HG03175 (cell line): ENCODE data around the gene SLC22A5.
A peak's percentile ranks its signal among the peaks of the same experiment; 100 is the strongest.
"Not testable (repeated sequence)": the region's sequence is repeated elsewhere in the genome, so short reads cannot be mapped to it uniquely, and the experiment has no call there.

Source experiments
- ATAC-seq: cut with Tn5 transposase; IDR thresholded peaks from one replicate; pipeline ENCODE4 v1.9.1; 2021; ENCODE audit warnings: mild to moderate bottlenecking, moderate library complexity; ENCODE audit not compliant: unreplicated experiment

Gene SLC22A5

GRCh38 chr5:132387640-132388117 is 18.2 kb downstream of the SLC22A5 start:
- ATAC-seq = no peak

GRCh38 chr5:132388244-132389050 is 18.9 kb downstream of the SLC22A5 start:
- no peak for ATAC-seq

DNA sequence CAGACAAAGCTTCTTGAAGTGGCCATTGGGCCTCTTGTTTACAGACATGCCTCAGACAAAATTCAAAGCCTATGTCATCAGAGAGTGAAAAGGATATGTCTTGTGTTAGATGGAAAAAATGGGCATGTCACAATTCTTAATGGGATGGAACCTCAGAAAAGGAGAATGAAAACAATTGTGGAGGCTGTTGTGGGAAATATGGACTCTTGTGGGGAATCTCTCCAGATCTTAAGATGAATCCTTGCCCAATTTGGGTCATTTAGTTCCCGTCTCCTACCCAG is 19.5 kb downstream of the SLC22A5 start:
- no peak for ATAC-seq

GRCh38 chr5:132389585-132390286 is 20.2 kb downstream of the SLC22A5 start:
- ATAC-seq = no peak

- no peak for ATAC-seq
These were observed 21.7 kb downstream of the SLC22A5 start for GRCh38 chr5:132391247-132391646.

DNA sequence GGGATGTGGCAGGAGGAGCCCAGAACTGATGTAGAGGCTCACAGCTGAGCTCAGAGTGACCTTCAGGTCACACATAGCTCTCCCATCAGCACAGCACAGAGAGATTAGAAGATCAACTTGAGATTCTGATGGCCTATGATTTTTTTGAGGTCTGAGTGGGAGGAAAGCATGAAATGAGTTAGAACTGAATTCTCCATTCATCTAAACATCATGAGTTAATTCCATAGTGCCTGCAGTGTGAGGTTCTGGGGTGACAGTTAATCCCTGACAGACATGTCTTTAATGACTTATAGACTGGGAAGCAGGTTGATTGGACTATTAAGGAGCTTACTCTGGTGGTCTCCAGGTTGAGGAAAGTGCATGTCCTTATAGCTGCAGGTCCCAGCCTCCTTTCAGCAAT is 22.4 kb downstream of the SLC22A5 start:
- no peak for ATAC-seq

GRCh38 chr5:132392411-132392810 is 22.9 kb downstream of the SLC22A5 start:
- no peak for ATAC-seq

DNA sequence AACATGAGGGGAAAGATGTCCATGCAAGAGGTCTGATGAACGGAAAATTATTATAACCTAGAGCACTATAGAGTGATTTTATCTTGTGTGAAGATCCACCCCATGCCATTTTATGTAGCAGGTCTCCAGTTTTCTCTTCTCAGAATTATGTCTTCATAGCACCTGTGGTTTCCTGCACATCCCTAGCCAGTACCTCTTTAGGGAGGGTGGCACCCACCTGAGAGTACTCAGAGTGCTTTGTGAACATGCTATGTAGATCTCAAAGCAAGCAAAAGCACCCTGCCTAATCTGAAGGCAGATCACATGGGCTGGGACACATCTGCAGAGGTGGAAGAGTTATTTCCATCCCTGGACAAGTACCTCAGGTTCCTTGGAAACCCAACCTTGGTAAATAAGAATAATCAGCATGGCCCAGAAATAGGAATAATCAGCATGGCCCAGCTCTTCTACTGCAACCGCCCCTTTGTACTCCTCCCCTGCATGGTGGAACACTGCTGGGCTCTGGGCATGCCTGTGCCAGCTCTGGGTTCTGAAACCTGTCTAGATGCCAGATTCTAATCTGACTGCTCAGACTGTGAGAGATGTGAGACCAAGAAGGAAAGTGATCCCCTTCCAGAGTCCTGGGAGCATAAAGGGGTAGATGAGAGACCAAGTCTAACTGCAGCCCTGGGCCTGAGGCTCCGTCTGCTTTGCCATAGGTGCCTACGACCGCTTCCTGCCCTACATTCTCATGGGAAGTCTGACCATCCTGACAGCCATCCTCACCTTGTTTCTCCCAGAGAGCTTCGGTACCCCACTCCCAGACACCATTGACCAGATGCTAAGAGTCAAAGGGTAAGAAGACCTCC is 23.7 kb downstream of the SLC22A5 start:
- ATAC-seq = no peak

GRCh38 chr5:132394667-132395259 is 25.3 kb downstream of the SLC22A5 start:
- ATAC-seq = peak; percentile 82

DNA sequence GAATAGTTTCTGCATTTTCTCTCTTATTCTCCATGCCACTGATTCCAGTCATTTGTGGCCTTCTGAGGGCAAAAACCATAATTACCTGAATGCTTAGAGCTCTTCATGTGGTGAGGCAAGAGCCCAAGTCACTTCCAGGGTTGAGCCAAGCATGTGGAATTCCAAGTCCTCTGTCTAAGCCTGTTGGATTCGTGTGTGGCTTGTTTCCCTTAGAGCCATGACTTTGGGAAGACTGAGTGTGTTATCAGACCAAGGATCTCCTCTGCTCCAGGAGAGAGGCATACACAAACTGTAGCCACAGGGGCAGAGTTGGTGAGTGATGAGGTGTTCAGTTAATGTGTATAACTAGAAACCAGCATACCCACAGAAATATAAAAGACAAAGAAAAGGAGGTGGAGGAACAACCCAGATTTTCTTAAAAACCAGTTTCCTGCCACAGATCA is 27.1 kb downstream of the SLC22A5 start:
- ATAC-seq = no peak

DNA sequence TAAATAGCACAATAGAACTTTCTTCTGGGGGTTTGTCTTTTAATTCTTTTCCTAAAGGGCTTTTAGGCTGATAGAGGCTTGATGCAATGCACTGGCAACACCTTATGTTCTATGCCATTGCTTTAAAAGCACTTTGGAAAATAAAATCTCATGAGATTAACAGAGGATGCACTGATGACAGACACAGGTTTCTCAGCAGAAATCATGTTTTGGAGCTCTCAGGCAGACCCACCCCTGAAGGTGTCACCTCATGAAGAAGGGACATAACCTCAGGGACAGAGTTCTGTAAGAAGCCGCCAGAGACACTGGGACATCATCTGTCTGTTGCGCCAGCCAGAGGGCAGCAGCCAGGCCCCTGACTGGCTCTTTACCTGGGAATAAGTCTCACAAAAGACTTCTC is 27.7 kb downstream of the SLC22A5 start:
- ATAC-seq = no peak

DNA sequence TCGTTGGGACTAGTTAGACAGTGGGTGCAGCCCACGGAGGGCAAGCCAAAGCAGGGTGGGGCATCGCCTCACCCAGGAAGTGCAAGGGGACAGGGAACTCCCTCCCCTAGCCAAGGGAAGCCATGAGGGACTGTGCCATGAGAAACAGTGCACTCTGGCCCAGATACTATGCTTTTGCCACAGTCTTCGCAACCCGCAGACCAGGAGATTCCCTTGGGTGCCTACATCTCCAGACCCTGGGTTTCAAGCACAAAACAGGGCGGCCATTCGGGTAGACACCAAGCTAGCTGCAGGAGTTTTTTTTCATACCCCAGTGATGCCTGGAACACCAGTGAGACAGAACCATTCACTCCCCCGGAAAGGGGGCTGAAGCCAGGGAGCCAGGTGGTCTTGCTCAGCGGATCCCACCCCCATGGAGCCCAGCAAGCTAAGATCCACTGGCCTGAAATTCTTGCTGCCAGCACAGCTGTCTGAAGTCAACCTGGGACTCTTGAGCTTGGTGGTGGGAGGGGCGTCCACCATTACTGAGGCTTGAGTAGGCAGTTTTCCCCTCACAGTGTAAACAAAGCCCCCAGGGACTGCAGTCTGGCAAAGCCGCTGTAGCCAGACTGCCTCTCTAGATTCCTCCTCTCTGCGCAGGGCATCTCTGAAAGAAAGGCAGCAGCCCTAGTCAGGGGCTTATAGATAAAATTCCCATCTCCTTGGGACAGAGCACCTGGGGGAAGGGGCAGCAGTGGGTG is 28.6 kb downstream of the SLC22A5 start:
- not testable (repeated sequence) for ATAC-seq

DNA sequence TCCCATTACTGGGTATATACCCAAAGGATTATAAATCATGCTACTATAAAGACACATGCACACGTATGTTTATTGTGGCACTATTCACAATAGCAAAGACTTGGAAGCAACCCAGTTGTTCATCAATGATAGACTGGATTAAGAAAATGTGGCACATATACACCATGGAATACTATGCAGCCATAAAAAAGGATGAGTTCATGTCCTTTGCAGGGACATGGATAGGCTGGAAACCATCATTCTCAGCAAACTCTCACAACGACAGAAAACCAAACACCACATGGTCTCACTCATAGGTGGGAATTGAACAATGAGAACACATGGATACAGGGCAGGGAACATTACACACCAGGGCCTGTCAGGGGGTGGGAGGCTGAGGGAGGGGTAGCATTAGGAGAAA is 34.5 kb downstream of the SLC22A5 start:
- not testable (repeated sequence) for ATAC-seq

DNA sequence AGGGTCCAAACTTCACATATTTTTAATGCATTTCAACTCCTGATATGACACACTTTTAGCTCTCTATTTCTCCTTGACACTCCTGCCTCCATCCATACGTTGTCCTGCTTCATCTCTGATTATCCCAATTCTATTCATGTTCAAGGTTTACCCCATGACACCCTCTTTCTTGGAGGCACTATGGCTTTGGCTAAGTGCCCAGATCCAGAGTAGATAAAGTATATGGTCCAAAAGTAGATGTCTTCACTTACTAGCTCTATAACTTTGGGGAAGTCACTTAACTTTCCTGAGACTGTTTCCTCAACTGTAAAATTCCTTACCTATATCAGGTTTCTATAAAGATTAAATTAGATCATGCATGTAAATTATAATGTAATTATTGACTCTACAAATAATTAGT is 36.1 kb downstream of the SLC22A5 start:
- ATAC-seq = no peak

- no peak for ATAC-seq
These were observed 36.8 kb downstream of the SLC22A5 start for GRCh38 chr5:132406144-132406783.

DNA sequence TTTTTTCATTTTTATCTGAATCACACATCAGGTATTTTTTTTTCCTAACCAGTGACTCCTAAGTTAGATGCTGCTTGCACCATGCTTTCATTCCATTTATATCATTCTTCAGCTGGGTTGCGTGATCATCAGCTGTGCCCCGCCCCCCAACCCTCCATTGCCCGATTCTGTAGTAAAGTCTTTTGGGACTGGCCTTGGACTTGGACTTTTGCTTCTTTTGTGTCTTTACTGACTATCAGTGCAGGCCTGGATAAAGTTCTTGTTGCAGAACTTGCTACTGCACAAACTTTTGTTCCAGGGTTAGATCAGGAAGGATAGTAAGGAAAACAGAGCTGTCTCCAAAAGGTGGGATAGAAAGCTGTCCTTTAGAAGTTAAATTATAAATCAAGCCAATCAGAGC is 38.5 kb downstream of the SLC22A5 start:
- no peak for ATAC-seq

DNA sequence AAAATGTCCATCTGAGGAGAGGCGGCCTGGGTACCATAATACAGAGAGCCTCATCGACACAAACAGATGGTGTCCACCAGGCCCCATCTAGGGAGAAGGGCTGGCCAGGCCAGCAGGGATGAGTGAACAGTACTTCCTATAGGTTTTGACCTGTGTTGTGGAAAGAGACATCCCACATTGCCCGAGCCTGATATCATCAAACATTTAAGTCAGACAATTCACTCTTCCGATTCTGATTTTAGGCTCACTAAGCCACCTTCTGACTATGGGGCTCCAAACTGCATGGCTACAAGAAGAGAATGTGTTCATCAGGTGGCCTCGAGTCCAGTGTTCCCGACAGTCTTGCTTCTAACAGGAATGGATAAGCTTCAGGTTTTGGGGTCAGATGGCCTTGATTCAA is 38.9 kb downstream of the SLC22A5 start:
- no peak for ATAC-seq

DNA sequence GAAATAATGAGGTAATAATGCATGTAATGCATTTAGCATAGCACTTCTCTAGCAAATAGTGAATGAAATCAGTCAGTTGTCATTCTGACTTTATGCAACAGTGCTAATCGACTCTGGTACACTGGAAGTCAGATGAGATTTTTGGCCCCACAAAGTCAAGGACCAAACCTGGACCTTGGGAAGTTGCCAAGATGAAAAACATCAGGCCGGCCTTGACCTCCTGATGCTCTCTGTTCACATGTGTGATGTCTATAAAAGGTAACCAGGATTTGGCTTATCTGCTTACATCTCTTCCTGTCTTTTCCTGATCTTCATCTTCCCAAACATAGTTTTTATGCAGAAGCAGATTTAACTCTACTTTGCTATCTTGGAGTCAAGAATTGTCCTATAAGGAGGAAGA is 39.5 kb downstream of the SLC22A5 start:
- ATAC-seq = no peak

DNA sequence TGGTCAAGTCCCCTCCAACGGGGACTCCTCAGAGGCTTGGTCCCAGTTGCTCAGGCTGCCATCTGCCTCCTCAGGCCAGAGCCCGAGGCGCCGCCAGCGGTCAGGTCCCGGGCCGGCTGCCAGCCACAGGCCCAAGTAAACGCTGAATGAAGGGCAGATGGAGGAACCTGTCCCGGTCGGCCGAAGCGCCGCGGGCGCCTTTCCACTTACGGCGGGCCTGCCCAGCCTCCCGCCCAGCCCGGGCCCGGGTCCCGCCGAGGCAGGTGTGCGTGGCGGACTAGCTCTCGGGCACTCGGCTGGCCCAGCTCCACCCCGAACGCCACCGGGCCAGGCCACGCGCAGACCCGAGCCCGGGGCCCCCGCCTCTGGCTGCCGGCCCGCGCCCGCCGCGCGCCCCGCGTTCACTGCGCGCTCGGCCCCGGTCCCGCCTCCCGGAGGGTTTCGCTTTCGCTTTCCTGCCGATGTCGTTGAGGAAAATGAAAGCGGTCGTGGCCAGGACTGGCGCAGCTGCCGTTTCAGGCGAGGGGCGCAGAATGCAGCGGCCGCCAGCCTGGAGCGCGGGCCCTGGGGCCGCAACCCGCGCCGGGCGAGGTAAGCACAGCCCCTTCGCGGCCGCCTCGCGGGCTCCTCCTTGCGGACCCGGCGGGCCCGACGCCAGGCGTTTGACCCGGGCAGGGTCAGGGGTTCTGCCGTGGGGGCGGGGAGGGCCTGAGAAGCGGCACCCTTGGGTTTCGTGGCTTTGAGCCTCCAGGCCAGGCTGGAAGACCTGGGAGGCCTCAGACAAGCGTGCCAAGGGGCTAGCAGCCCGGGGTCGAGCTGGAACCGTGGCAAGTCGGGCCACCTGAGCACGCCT is 41.2 kb downstream of the SLC22A5 start:
- ATAC-seq = peak; percentile 74
